ENCODE measurements around the gene EIF1AD. TPM values are rescaled to one million over a fixed set of nuclear protein-coding genes. Genes with fewer than 3 reads are reported as not detected.
"Not testable (repeated sequence)": the region's sequence is repeated elsewhere in the genome, so short reads cannot be mapped to it uniquely, and the experiment has no call there.

The EIF1AD gene
- total RNA-seq, 2 donors from 2014 or later = 33.6 to 37.3 TPM

GRCh38 chr11:65952052-65952521, 49.9 kb downstream of the EIF1AD start:
- H3K27me3 ChIP-seq (replicated peaks; ENCODE audit: insufficient read depth) = no peaks in the 10 kb centered on the region
- WGBS = 45% methylated on average over 6 of the region's 6 CpGs
- no peaks in the 10 kb centered on the region for H3K36me3 ChIP-seq
- H3K4me1 ChIP-seq (replicated peaks) = no peaks in the 10 kb centered on the region
- no peak overlapping the region for H3K4me3 ChIP-seq
- DNase-seq (ENCODE audit: low spot score) = no peak
- no peaks in the 10 kb centered on the region for H3K9me3 ChIP-seq
- TF ChIP-seq POLR2AphosphoS5 (IDR thresholded peaks at IDR 0.05) = no peak
- TF ChIP-seq CTCF (IDR thresholded peaks at IDR 0.05) = no peak
- no peak for TF ChIP-seq POLR2A (IDR thresholded peaks at IDR 0.05)
- H3K27ac ChIP-seq = no peak overlapping the region
- intact Hi-C loops (cut with DNase I) = no loop called here

DNA sequence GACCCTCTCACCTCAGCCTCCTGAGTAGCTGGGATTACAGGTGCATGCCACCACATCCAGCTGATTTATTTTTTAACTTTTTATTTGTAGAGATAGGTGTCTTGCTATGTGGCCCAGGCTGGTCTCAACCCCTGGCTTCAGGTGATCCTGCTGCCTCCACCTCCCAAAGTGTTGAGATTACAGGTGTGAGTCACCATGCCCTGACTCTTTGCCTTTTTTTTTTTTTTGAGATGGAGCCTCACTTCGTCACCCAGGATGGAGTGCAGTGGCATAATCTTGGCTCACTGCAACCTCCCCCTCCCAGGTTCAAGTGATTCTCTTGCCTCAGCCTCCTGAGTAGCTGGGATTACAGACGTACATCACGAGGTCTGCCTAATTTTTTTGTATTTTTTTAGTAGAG, 50.3 kb downstream of the EIF1AD start:
- H3K36me3 ChIP-seq; H3K27me3 ChIP-seq (replicated peaks; ENCODE audit: insufficient read depth); intact Hi-C loops (cut with DNase I); DNase-seq (ENCODE audit: low spot score); H3K9me3 ChIP-seq; H3K27ac ChIP-seq; H3K4me3 ChIP-seq; H3K4me1 ChIP-seq (replicated peaks): not testable (repeated sequence)
- 49% methylated on average over 3 of the region's 3 CpGs for WGBS

DNA sequence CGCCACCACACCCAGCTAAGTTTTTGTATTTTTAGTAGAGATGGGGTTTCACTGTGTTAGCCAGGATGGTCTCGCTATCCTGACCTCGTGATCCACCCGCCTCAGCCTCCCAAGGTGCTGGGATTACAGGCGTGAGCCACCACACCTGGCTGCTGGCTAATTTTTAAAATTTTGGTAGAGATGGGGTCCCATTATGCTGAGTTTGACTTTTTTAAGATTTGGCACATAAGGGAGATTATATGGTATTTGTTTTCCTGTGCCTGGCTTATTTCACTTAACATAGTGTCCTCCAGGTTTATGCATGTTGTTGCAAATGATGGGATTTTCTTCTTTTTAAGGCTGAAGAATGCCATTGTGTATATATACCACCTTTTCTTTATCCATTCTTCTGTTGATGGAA, 51.2 kb downstream of the EIF1AD start:
- DNase-seq (ENCODE audit: low spot score); H3K4me3 ChIP-seq; H3K27me3 ChIP-seq (replicated peaks; ENCODE audit: insufficient read depth); H3K9me3 ChIP-seq; H3K27ac ChIP-seq; H3K4me1 ChIP-seq (replicated peaks); H3K36me3 ChIP-seq; intact Hi-C loops (cut with DNase I): not testable (repeated sequence)
- WGBS = 94% methylated on average over 5 of the region's 5 CpGs

GRCh38 chr11:65947603-65948125, 54.3 kb downstream of the EIF1AD start:
- Histone ChIP-seq H3K36me3 (no peaks in the 10 kb centered on the region), H3K27ac (no peak overlapping the region), H3K4me3 (no peak overlapping the region), H3K4me1 (replicated peaks) (no peaks in the 10 kb centered on the region), H3K27me3 (replicated peaks; ENCODE audit: insufficient read depth) (no peaks in the 10 kb centered on the region), H3K9me3 (no peaks in the 10 kb centered on the region)
- no peak for DNase-seq (ENCODE audit: low spot score)
- intact Hi-C loops (cut with DNase I) = no loop called here
- WGBS = 79% methylated on average over 12 of the region's 12 CpGs
- TF ChIP-seq CTCF (IDR thresholded peaks at IDR 0.05) (no peak), POLR2AphosphoS5 (IDR thresholded peaks at IDR 0.05) (no peak), POLR2A (IDR thresholded peaks at IDR 0.05) (no peak)

GRCh38 chr11:65947133-65947532, 54.8 kb downstream of the EIF1AD start:
- Histone ChIP-seq H3K36me3 (no peaks in the 10 kb centered on the region), H3K4me1 (replicated peaks) (no peaks in the 10 kb centered on the region), H3K27me3 (replicated peaks; ENCODE audit: insufficient read depth) (no peaks in the 10 kb centered on the region), H3K9me3 (no peaks in the 10 kb centered on the region), H3K4me3 (no peak overlapping the region), H3K27ac (no peak overlapping the region)
- intact Hi-C loops (cut with DNase I) = no loop called here
- no peak for DNase-seq (ENCODE audit: low spot score)
- 64% methylated on average over 13 of the region's 13 CpGs for WGBS
- TF ChIP-seq CTCF (IDR thresholded peaks at IDR 0.05) (no peak), POLR2AphosphoS5 (IDR thresholded peaks at IDR 0.05) (no peak), POLR2A (IDR thresholded peaks at IDR 0.05) (no peak)

GRCh38 chr11:65946655-65947054, 55.3 kb downstream of the EIF1AD start:
- no peak overlapping the region for H3K27ac ChIP-seq
- no peak for DNase-seq (ENCODE audit: low spot score)
- H3K4me1 ChIP-seq (replicated peaks) = no peaks in the 10 kb centered on the region
- no peaks in the 10 kb centered on the region for H3K9me3 ChIP-seq
- intact Hi-C loops (cut with DNase I) = no loop called here
- no peaks in the 10 kb centered on the region for H3K36me3 ChIP-seq
- WGBS = 81% methylated on average over 4 of the region's 4 CpGs
- no peaks in the 10 kb centered on the region for H3K27me3 ChIP-seq (replicated peaks; ENCODE audit: insufficient read depth)
- H3K4me3 ChIP-seq = no peak overlapping the region
- no peak for TF ChIP-seq POLR2AphosphoS5 (IDR thresholded peaks at IDR 0.05)
- TF ChIP-seq POLR2A (IDR thresholded peaks at IDR 0.05) = no peak
- TF ChIP-seq CTCF (IDR thresholded peaks at IDR 0.05) = no peak
